HK-2 (cell line): Measurements from ENCODE around the gene EPN3.

Experiments used
- DNase-seq: peaks from one replicate; pipeline ENCODE4 v3.0.0-alpha.2; 2018; ENCODE audit not compliant: unreplicated experiment

The EPN3 gene

DNA sequence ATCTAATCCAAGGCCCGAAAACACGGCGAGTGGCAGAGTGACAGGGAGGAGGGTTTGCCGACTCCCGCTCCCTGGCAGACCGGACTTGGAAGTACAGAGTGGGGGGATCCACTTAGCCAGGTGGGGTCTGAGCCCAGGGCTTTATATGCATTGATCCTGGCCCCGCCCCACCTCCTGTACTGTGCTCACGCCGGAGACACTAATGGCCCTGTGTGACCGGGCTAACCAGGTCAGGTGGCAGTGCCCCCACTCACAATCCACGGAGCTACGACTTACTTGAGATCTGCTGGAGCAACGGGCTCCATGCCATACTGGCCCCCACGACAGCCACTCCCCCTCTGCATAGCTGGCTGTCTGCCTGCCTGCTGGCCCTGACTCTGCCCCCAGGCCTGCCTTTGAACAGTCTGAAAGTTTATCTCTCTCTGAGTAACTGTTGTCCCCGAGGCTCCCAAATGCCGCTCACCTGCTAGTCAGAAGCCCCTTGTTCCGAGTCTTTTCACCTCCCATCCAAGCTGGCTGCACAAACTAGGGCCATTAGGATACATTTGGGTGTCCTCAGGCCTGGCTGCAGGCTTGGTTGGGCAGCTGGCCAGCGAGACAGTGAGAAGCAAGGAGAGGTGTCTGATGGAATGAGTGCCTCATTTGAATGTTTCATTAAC is 56.0 kb downstream of the EPN3 start:
- DNase-seq: no peak

DNA sequence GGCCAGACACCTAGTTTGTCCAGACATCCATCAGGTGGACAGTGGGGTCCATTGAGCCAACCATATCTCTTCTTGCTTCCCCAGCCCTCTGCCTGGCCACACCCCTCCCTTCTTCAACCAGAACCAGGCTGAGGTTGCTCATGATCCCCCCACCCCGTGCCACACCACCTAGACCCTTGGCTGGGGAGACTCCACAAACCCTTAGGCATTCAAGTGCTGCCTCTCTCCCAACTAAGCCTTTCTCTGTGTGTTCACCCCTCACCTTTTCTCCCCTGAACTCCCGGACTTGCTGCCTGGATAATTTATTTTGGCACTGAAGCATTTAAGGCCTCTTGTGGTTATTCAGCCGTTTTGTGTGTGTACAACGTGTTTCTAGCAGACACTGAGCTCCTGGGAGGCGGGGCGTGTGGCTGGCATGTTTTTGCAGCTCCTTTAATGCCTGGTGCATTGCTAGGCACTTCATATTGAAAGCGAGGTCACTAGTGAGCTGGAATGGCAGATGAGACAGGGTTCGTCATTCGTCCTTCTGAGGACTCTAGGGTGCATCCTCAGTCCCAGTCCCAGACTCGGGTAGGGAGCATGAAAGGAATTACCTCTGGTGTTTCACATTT is 56.7 kb downstream of the EPN3 start:
- peak; percentile 26 for DNase-seq

GRCh38 chr17:50590946-50591737 is 58.6 kb downstream of the EPN3 start:
- DNase-seq: no peak

DNA sequence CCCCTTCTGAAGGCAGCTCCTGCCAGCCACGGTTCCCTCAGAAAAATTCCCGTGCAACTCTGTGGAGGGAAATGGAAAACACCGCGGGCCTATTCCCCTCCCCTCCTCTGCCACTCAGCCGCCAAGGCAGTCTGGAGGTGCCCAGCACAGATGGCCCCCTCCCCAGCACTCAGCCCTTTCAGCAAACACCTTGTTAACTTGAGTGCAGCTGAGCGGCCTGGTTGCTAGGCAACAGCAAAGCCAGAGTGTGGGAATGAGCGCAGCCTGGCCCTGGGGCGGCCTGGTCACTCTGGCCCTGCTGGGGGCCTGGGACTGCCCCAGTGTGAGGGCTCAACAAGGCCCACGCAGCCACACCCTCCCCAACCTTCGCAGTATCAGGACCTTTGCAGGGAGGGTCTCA is 60.8 kb downstream of the EPN3 start:
- DNase-seq: no peak
